Measurements from ENCODE around the gene GLB1L.

GRCh38 chr2:219218217-219218731 is 27.0 kb downstream of the GLB1L start:
- TF ChIP-seq CTCF (IDR thresholded peaks at IDR 0.05) (no peak; the same call in 1 of the 2 replicates), ZFX (IDR thresholded peaks at IDR 0.05; ENCODE audit: borderline replicate concordance) (no peak)

All from 22Rv1 (cell line).